Calu3 (cell line): ENCODE data around the gene NCKAP5. TPM values are rescaled to one million over a fixed set of nuclear protein-coding genes. Genes with fewer than 3 reads are reported as not detected.

Experiments
- BruUV-seq: library from RNA; stranded (reverse); fragments of 400-500 nt; replicated peaks from 2 replicates; lab custom pipeline; 2021; lab: Mats Ljungman, UMichigan
- CTCF ChIA-PET: fragments of 300-600 bp; sonication (Branson Sonifier 250); formaldehyde crosslinking; loops from one replicate; lab custom pipeline; 2022; ENCODE audit warnings: antibody characterized with exemption; lab: Charles Lee
- DNase-seq: peaks from one replicate; pipeline ENCODE4 v3.0.0; 2022
- H3K27ac Mint-ChIP-seq: one replicate; pipeline ENCODE4 v1.8.0; 2022; ENCODE audit warnings: mixed read lengths; ENCODE audit not compliant: unreplicated experiment
- H3K27me3 Mint-ChIP-seq: one replicate; pipeline ENCODE4 v1.8.0; 2022; ENCODE audit warnings: mixed read lengths; ENCODE audit not compliant: unreplicated experiment
- H3K36me3 Mint-ChIP-seq: one replicate; pipeline ENCODE4 v1.8.0; 2022; ENCODE audit warnings: mild to moderate bottlenecking, moderate library complexity, mixed read lengths; ENCODE audit not compliant: insufficient read depth, unreplicated experiment
- H3K4me1 Mint-ChIP-seq: one replicate; pipeline ENCODE4 v1.8.0; 2022; ENCODE audit warnings: mild to moderate bottlenecking, low read depth, mixed read lengths; ENCODE audit not compliant: unreplicated experiment
- H3K4me3 Mint-ChIP-seq: one replicate; pipeline ENCODE4 v1.8.0; 2022; ENCODE audit warnings: mild to moderate bottlenecking, low read depth, moderate library complexity, mixed read lengths; ENCODE audit not compliant: unreplicated experiment
- H3K9me3 Mint-ChIP-seq: one replicate; pipeline ENCODE4 v1.8.0; 2022; ENCODE audit warnings: low read depth, mixed read lengths; ENCODE audit not compliant: unreplicated experiment
- intact Hi-C: fragments of 100-400 bp; cut with micrococcal nuclease; formaldehyde crosslinking; loops from one replicate; pipeline ENCODE4 v1.10.0; 2022; ENCODE audit not compliant: unreplicated experiment
- total RNA-seq: library from RNA; stranded (reverse); gene quantifications from 2 replicates; pipeline ENCODE4 v1.2.3, GENCODE V29; 2022
- TF ChIP-seq, protein P1 (sequence below): fragments of 200-600 bp; IDR thresholded peaks from one replicate; pipeline ENCODE4 v1.8.0; 2022; ENCODE audit warnings: antibody characterized with exemption; ENCODE audit not compliant: unreplicated experiment

Gene NCKAP5
- total RNA-seq, 1 experiment from 2014 or later, result 2.2 TPM

DNA sequence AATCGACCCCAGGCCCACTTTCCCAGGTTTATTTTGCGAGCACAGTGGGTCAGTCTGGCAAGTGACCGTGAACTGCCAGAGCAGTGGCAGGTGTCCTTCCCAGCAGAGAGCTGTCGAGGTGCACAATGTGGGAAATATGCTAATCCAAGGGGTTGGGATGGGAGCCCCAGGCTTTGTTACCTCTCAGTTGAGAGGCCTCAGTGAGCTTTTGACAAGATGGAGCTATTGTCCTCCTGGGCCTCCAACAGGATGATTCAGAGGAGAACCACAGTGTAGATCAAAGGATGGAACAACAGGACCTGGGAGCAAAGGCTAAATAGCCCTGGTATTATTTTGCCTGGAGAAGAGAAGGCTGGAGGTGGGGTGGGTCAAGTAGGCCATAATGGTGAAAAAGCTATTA is 150.8 kb downstream of the NCKAP5 start:
- intact Hi-C loops, result no loop called here
- no peaks in the 10 kb centered on the region for H3K36me3 Mint-ChIP-seq
- H3K27me3 Mint-ChIP-seq, result no peaks in the 10 kb centered on the region
- no peak overlapping the region for H3K27ac Mint-ChIP-seq
- H3K4me3 Mint-ChIP-seq, result no peak overlapping the region
- H3K4me1 Mint-ChIP-seq, result peaks cover 22% of the 10 kb centered on the region
- TF ChIP-seq, protein P1, sequence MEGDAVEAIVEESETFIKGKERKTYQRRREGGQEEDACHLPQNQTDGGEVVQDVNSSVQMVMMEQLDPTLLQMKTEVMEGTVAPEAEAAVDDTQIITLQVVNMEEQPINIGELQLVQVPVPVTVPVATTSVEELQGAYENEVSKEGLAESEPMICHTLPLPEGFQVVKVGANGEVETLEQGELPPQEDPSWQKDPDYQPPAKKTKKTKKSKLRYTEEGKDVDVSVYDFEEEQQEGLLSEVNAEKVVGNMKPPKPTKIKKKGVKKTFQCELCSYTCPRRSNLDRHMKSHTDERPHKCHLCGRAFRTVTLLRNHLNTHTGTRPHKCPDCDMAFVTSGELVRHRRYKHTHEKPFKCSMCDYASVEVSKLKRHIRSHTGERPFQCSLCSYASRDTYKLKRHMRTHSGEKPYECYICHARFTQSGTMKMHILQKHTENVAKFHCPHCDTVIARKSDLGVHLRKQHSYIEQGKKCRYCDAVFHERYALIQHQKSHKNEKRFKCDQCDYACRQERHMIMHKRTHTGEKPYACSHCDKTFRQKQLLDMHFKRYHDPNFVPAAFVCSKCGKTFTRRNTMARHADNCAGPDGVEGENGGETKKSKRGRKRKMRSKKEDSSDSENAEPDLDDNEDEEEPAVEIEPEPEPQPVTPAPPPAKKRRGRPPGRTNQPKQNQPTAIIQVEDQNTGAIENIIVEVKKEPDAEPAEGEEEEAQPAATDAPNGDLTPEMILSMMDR, result no peak
- no peaks in the 10 kb centered on the region for H3K9me3 Mint-ChIP-seq
- BruUV-seq, result no TSS peak
- CTCF ChIA-PET, result no interaction called here
- DNase-seq, result no peak

DNA sequence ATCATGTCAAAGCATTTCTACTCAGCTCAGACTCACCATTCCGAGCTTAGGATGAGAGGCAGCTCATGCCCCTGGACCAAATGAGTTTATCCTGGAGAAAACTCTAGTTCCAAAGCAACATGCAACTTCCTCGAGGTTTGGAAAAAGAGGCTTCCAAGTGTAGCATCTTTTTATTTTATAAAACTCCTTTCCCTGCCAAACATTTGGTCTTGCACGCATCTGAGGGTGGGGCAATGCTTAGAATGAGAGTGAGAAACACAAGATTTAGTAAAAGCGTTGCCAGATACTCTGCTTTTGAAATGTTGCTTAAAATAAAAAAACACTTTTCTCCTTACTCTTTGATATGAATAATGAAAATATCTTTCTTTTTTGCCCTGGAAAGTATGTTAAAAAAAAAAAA is 151.5 kb downstream of the NCKAP5 start:
- no peaks in the 10 kb centered on the region for H3K27me3 Mint-ChIP-seq
- H3K27ac Mint-ChIP-seq, result no peak overlapping the region
- no peak overlapping the region for H3K4me3 Mint-ChIP-seq
- intact Hi-C loops, result no loop called here
- DNase-seq, result no peak
- no TSS peak for BruUV-seq
- H3K4me1 Mint-ChIP-seq, result peaks cover 16% of the 10 kb centered on the region
- no peaks in the 10 kb centered on the region for H3K9me3 Mint-ChIP-seq
- TF ChIP-seq, protein P1, result no peak
- CTCF ChIA-PET, result no interaction called here
- no peaks in the 10 kb centered on the region for H3K36me3 Mint-ChIP-seq

DNA sequence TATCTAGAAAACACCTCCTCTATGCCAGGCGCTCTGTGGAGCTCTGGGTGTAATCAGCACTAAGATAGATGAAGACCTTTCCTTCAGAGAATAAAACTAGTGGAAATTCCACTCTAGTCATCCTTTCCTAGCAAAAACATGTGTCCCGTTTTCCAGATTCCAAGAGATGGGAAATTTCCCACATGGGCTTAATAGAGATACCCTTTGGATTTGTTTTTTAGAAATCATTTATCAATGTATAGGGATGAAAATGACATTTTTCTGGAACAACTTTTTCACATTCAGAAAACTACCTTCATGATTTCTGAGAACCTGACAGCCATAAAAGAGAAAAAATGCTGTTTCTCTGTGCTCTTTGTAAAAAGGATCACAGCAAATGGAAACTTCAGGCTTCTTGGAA is 152.1 kb downstream of the NCKAP5 start:
- Mint-ChIP-seq H3K27ac (no peak overlapping the region), H3K9me3 (no peaks in the 10 kb centered on the region), H3K27me3 (no peaks in the 10 kb centered on the region), H3K4me3 (no peak overlapping the region), H3K4me1 (peaks cover 10% of the 10 kb centered on the region), H3K36me3 (no peaks in the 10 kb centered on the region)
- TF ChIP-seq, protein P1, result no peak
- no peak for DNase-seq
- CTCF ChIA-PET, result no interaction called here
- BruUV-seq, result no TSS peak
- intact Hi-C loops, result no loop called here

DNA sequence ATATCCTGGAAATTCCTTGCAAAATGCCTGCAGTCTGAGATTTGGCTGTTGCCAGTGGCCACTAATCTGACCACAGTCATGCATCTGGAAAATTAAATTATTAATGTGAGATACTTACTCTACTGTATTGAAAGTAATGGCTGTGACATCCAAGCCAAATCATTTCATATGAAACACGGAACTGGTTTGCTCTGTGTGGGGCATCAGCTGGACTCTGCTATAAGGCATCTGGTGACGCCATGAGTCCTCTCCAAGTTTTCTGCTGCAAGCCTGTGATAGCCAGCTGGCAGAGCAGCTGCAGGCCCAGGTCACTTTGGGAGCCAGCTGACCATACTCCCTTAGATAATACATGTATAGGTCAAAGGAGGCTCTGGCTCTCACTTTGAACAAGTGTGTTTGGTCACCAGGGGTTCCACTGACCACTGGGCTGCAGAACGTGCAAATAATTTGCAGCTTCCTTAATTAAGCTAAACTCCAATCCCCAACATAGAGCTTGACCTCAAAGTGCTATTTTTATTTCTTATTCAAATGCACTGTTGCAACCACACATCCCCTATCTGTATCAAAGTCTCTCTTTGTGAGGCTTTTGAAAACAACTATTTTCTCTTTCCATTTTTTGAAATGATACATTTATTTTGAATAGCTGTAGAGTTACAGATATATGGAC is 152.9 kb downstream of the NCKAP5 start:
- CTCF ChIA-PET, result no interaction called here
- no peak for DNase-seq
- H3K27me3 Mint-ChIP-seq, result no peaks in the 10 kb centered on the region
- intact Hi-C loops, result no loop called here
- TF ChIP-seq, protein P1, result no peak
- no peaks in the 10 kb centered on the region for H3K36me3 Mint-ChIP-seq
- no TSS peak for BruUV-seq
- H3K27ac Mint-ChIP-seq, result no peak overlapping the region
- no peak overlapping the region for H3K4me3 Mint-ChIP-seq
- no peaks in the 10 kb centered on the region for H3K9me3 Mint-ChIP-seq
- peaks cover 7% of the 10 kb centered on the region for H3K4me1 Mint-ChIP-seq
